ENCODE measurements around the gene PDE3B. TPM values are rescaled to one million over a fixed set of nuclear protein-coding genes. Genes with fewer than 3 reads are reported as not detected.
"Not testable (repeated sequence)": the region's sequence is repeated elsewhere in the genome, so short reads cannot be mapped to it uniquely, and the experiment has no call there.

Gene PDE3B
- total RNA-seq, 1 donor from 2014 or later: 5.6 TPM

DNA sequence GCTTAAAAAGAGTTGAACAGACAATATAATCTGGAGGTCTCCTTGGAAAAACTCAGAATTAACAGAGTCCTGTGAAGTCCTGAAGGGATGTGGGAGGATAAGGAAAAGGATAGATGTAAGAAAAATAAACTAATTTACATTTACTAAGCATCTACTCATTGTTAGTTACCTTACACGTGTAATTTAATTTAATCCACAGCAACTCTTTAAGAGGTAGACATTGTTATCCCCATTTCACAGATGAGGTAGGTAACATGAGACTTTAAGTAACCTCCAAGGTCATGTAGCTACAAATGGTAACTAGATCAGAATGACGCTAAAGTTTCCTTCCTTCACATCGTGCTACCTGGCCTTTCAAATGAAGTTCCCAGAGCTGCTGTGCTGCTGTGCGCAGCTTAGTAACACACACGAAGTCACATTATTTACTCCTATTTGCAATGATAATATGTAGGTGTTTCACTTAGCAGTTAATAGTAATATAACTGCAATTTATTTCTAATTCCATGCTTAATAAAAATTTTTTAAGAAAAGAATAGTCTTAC is 5.7 kb upstream of the PDE3B start:
- intact Hi-C loops (cut with micrococcal nuclease): no loop called here
- DNase-seq (no peak), ATAC-seq (no peak)

GRCh38 chr11:14638561-14638960 is 5.0 kb upstream of the PDE3B start:
- ATAC-seq (no peak), DNase-seq (no peak)
- intact Hi-C loops (cut with micrococcal nuclease): no loop called here

GRCh38 chr11:14641801-14642200 is 1.8 kb upstream of the PDE3B start:
- intact Hi-C loops (cut with micrococcal nuclease): loop anchor here (10.0 kb wide), 1 partner anchor 97 kb away; no protein-coding TSS in a partner anchor
- DNase-seq (no peak), ATAC-seq (no peak)

DNA sequence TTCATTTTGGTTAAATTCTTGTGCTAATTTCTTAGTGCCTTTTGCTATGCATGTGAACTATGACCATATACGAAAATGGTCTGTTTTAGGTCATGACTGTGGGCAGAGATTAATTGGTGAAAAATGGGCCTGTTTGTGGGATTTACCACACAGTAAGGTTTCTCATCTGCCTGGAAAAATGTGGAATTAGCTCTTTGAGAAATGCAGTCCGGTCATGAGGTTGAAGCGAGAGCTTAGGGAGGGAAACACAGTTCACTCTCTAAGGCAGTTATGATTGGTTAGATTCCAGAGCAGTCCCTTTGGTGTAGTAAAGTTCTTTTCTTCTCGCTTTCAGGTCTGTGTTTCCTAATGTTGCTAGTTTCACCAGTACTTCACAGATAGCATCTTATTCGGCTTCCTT is 1.2 kb upstream of the PDE3B start:
- intact Hi-C loops (cut with micrococcal nuclease): loop anchor here (10.0 kb wide), 1 partner anchor 98 kb away; no protein-coding TSS in a partner anchor
- DNase-seq: no peak
- ATAC-seq: no peak

GRCh38 chr11:14642873-14643696 is 519 bp upstream of the PDE3B start:
- ATAC-seq (no peak), DNase-seq (no peak)
- intact Hi-C loops (cut with micrococcal nuclease): loop anchor here (10.0 kb wide), 1 partner anchor 98 kb away; no protein-coding TSS in a partner anchor

DNA sequence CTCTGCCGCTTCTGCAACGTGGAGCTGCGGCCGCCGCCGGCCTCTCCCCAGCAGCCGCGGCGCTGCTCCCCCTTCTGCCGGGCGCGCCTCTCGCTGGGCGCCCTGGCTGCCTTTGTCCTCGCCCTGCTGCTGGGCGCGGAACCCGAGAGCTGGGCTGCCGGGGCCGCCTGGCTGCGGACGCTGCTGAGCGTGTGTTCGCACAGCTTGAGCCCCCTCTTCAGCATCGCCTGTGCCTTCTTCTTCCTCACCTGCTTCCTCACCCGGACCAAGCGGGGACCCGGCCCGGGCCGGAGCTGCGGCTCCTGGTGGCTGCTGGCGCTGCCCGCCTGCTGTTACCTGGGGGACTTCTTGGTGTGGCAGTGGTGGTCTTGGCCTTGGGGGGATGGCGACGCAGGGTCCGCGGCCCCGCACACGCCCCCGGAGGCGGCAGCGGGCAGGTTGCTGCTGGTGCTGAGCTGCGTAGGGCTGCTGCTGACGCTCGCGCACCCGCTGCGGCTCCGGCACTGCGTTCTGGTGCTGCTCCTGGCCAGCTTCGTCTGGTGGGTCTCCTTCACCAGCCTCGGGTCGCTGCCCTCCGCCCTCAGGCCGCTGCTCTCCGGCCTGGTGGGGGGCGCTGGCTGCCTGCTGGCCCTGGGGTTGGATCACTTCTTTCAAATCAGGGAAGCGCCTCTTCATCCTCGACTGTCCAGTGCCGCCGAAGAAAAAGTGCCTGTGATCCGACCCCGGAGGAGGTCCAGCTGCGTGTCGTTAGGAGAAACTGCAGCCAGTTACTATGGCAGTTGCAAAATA is 816 bp downstream of the PDE3B start:
- DNase-seq (peak; percentile 69), ATAC-seq (peak; percentile 82)
- intact Hi-C loops (cut with micrococcal nuclease): loop anchor here (10.0 kb wide), 1 partner anchor 100 kb away; no protein-coding TSS in a partner anchor

- ATAC-seq (no peak), DNase-seq (no peak)
- intact Hi-C loops (cut with micrococcal nuclease): loop anchor here (10.0 kb wide), 1 partner anchor 100 kb away; no protein-coding TSS in a partner anchor
These were observed 1.7 kb downstream of the PDE3B start for GRCh38 chr11:14645015-14645912.

DNA sequence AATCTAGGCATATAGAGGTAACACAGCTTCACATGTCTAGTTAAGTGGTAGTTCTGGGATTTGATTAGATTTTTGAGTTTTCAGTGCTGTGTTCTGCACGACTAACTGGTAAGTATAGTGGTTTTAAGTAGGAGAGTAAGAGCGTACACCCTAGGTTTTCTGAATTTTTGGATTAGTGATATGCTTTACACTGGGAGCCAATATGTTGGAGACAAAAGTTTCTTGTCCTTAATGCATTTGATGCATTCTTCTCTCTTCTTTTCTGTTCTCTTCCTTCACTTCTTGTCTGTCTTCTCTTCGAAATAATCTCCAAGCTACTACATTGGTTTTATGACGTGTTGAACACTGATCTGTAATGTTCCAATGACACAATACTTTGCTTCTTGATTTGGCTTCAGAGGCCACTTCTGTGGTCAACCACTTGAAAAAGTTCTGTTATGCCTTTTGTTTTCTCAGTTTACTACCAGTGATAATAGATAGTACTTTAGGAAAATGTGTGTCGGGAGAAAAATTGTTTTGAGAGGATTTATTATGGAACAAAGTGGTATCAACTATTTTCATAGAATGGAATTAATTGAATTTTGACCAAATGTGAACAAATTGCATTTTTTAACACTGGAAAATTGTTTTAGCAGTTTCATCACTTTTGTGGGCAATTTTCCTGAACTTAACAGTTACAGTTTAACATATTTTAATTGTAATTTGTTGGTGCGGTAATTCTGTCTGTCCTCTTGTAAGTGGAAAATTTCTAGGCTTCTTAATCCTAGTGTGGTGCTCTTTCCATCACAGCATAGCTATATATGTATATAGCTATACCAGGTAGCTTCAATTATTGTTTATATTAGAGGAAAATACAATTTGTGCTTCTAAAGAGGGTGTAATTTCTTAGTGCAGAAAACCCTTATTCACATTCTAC is 2.6 kb downstream of the PDE3B start:
- intact Hi-C loops (cut with micrococcal nuclease): loop anchor here (10.0 kb wide), 1 partner anchor 101 kb away; no protein-coding TSS in a partner anchor
- DNase-seq: no peak
- ATAC-seq: no peak

GRCh38 chr11:14650064-14650463 is 6.5 kb downstream of the PDE3B start:
- ATAC-seq: no peak
- intact Hi-C loops (cut with micrococcal nuclease): no loop called here
- DNase-seq: no peak

- intact Hi-C loops (cut with micrococcal nuclease): no loop called here
- no peak for DNase-seq
- no peak for ATAC-seq
These were observed 9.5 kb downstream of the PDE3B start for GRCh38 chr11:14653090-14653489.

- ATAC-seq (no peak), DNase-seq (no peak)
- intact Hi-C loops (cut with micrococcal nuclease): no loop called here
These were observed 11.8 kb downstream of the PDE3B start for GRCh38 chr11:14655435-14655834.

DNA sequence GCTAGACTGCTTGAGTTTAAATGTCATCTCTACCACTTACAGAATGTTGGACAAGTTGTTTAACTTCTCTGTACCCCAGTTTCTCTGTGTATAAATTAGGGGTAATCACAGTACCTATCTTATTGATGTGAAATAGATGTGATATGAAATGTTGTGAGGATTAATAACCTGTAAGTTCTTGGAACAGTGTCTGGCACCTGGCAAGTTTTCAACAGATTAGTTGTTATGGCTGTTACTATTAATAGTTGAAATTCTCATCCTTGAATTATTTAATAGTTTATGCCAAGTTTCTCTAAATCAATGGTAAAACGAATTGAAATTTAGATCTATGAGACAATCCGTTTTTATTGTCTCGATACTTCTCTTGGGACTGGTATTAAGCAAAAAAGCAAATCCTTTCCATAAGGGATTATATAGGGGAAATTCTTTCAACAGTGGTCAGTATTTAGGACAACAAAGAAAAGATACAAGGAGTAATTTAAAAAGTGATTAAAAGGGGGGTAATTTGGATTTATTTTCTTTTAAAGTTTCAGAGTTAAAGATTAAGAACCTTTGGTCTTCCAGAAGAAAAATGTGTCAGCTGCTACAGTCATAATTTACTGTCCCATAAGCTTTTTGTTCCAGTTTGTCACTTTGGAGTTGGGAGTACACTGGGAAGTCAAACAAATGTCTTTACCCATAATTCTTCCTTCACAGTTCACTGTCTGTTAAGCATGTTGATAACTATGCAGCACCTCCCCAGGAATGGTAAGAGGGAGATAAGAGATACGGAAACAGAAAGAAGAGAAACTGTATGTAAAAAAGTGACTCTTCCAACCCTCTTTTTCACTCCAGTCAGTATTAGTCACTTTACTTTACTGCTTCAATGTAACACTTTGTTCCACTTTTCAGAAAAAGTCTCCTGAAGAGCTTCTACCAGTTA is 13.2 kb downstream of the PDE3B start:
- ATAC-seq: peak; percentile 48
- intact Hi-C loops (cut with micrococcal nuclease): no loop called here
- DNase-seq: no peak

GRCh38 chr11:14657841-14658240 is 14.2 kb downstream of the PDE3B start:
- ATAC-seq (no peak), DNase-seq (no peak)
- intact Hi-C loops (cut with micrococcal nuclease): no loop called here

- ATAC-seq; DNase-seq; intact Hi-C loops (cut with micrococcal nuclease): not testable (repeated sequence)
These were observed 21.3 kb downstream of the PDE3B start for GRCh38 chr11:14664926-14665325.

DNA sequence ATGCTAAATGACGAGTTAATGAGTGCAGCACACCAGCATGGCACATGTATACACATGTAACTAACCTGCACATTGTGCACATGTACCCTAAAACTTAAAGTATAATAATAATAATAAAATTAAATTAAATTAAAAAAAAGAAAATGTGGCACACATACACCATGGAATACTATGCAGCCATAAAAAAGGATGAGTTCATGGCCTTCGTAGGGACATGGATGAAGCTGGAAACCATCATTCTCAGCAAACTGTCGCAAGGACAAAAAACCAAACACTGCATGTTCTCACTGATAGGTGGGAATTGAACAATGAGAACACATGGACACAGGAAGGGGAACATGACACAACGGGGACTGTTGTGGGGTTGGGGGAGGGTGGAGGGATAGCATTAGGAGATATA is 23.7 kb downstream of the PDE3B start:
- DNase-seq; intact Hi-C loops (cut with micrococcal nuclease); ATAC-seq: not testable (repeated sequence)

DNA sequence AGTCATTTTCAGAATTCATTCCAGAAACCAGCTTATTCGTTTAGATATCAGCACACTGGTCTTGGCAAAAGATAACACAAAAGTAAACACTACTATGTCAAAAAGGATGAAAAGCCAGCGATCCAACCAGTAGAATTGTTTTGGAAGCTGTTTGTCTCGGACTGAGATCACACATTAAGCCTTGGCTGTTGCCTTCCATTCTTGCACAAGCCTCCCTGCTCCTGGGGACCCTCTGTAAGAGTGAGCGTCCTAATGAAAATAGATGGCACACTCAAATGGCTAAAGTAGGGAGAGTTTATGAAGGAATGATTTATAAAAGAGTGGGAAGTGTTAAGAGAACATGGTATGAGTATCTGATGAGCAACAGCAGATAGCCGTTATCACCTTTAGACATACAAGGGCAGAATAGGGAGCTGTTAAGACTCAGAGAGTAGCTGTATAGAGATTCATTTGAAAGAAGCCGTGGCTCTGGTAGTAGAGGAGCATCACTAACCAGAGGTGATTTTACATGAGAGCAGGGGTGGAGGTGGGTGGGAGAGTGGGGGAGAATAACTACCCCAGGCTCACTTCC is 25.2 kb downstream of the PDE3B start:
- intact Hi-C loops (cut with micrococcal nuclease): no loop called here
- no peak for DNase-seq
- ATAC-seq: peak; percentile 22

Data from left ventricle myocardium superior (tissue), 1 donor.